H1 (cell line): ENCODE results near the gene SGMS2. TPM values are rescaled to one million over a fixed set of nuclear protein-coding genes. Genes with fewer than 3 reads are reported as not detected.

ENCODE experiments used
- CTCF ChIA-PET: fragments of 300-600 bp; sonication (Branson Sonifier 250); formaldehyde crosslinking; loops from one replicate; lab custom pipeline; 2021; ENCODE audit not compliant: partially characterized antibody; lab: Charles Lee
- POLR2A ChIA-PET: fragments of 300-600 bp; sonication (Branson Sonifier 250); formaldehyde crosslinking; loops from one replicate; lab custom pipeline; 2021; ENCODE audit warnings: inconsistent platforms; ENCODE audit not compliant: partially characterized antibody; lab: Charles Lee
- DNase-seq, 2 experiments: peaks; one replicate each; pipeline versions ENCODE4 v3.0.0 to v3.0.0-alpha.2; 2010 to 2022; ENCODE audit warnings: low spot score in 2 of 2, low read depth in 1 of 2, mixed read lengths in 1 of 2
- FAIRE-seq: peaks from 2 replicates; lab custom pipeline; 2011; peaks lifted over from hg19 to GRCh38; lab: Jason Lieb, UNC
- H2AFZ ChIP-seq: 2 replicates; pipeline ENCODE4 v1.8.1; 2012; ENCODE audit warnings: low read length, inconsistent platforms
- H2AK5ac ChIP-seq: 2 replicates; pipeline ENCODE4 v1.6.1; 2013; ENCODE audit warnings: low read depth, low read length
- H2BK120ac ChIP-seq: replicated peaks from 2 replicates; pipeline ENCODE3; 2013; ENCODE audit warnings: low read depth, low read length, inconsistent platforms
- H2BK12ac ChIP-seq: 2 replicates; pipeline ENCODE4 v1.6.1; 2013; ENCODE audit warnings: low read depth, low read length
- H2BK15ac ChIP-seq: 2 replicates; pipeline ENCODE4 v1.6.1; 2013; ENCODE audit warnings: low read length
- H2BK20ac ChIP-seq: 2 replicates; pipeline ENCODE4 v1.6.1; 2013; ENCODE audit warnings: low read length
- H2BK5ac ChIP-seq: 2 replicates; pipeline ENCODE4 v1.6.1; 2013; ENCODE audit warnings: low read depth, low read length
- H3K14ac ChIP-seq: 2 replicates; pipeline ENCODE4 v1.6.1; 2013; ENCODE audit warnings: inconsistent platforms; ENCODE audit not compliant: insufficient read length
- H3K18ac ChIP-seq: 2 replicates; pipeline ENCODE4 v1.6.1; 2013; ENCODE audit warnings: low read length; ENCODE audit errors: extremely low read depth
- H3K23ac ChIP-seq: 2 replicates; pipeline ENCODE4 v1.6.1; 2013; ENCODE audit warnings: inconsistent platforms; ENCODE audit not compliant: insufficient read length
- H3K23me2 ChIP-seq: 2 replicates; pipeline ENCODE4 v1.6.1; 2013; ENCODE audit warnings: low read depth, low read length
- H3K27ac ChIP-seq: 2 replicates; pipeline ENCODE4 v1.6.1; 2011; ENCODE audit warnings: low read depth, low read length, inconsistent platforms
- H3K27me3 ChIP-seq, 4 experiments: replicated peaks in 1 of 4; 1 replicate in 1 of 4; 2 replicates in 3 of 4; pipeline versions ENCODE4 v1.6.1 to v1.8.1; 2011 to 2013; ENCODE audit warnings: low read length in 3 of 4, mild to moderate bottlenecking in 3 of 4, inconsistent platforms in 2 of 4, mixed read lengths in 2 of 4, moderate library complexity in 1 of 4; ENCODE audit not compliant: control insufficient read depth in 3 of 4, insufficient read depth in 3 of 4; ENCODE audit errors: extremely low read depth in 1 of 4
- H3K36me3 ChIP-seq, 4 experiments: 2 replicates each; pipeline versions ENCODE4 v1.6.1 to v1.8.1; 2011 to 2013; ENCODE audit warnings: mild to moderate bottlenecking in 4 of 4, low read length in 3 of 4, moderate library complexity in 2 of 4, control low read depth in 1 of 4, inconsistent platforms in 1 of 4; ENCODE audit not compliant: insufficient read depth in 4 of 4, control insufficient read depth in 2 of 4
- H3K4ac ChIP-seq: replicated peaks from 2 replicates; pipeline ENCODE3; 2013; ENCODE audit warnings: low read length, low read depth, mixed read lengths, inconsistent platforms; ENCODE audit not compliant: insufficient read length
- H3K4me1 ChIP-seq, 4 experiments: replicated peaks in 1 of 4; 1 replicate in 1 of 4; 2 replicates in 3 of 4; pipeline versions ENCODE4 v1.6.1 to v1.8.1; 2011 to 2013; ENCODE audit warnings: low read length in 3 of 4, inconsistent platforms in 2 of 4, mixed read lengths in 1 of 4; ENCODE audit not compliant: insufficient read depth in 4 of 4, control insufficient read depth in 3 of 4
- H3K4me2 ChIP-seq, 2 experiments: 2 replicates each; pipeline versions ENCODE4 v1.6.1 to v1.8.1; 2011 to 2013; ENCODE audit warnings: low read depth in 2 of 2, low read length in 2 of 2, control low read depth in 1 of 2, inconsistent platforms in 1 of 2, mild to moderate bottlenecking in 1 of 2; ENCODE audit not compliant: insufficient read depth in 1 of 2
- H3K4me3 ChIP-seq, 4 experiments: fragments of 200-600, 300-600 bp in 1 of 4; sonication (generic), shearing (Covaris generic), sonication (Bioruptor Twin) in 1 of 4; 2 replicates each; pipeline versions ENCODE4 v1.5.1 to v1.8.1; 2011 to 2016; ENCODE audit warnings: low read length in 4 of 4, low read depth in 3 of 4, control low read depth in 2 of 4, inconsistent platforms in 2 of 4, mild to moderate bottlenecking in 2 of 4, mixed read lengths in 1 of 4, moderate library complexity in 1 of 4; ENCODE audit not compliant: insufficient read depth in 2 of 4; ENCODE audit errors: extremely low read depth in 1 of 4
- H3K56ac ChIP-seq: replicated peaks from 2 replicates; pipeline ENCODE3; 2013; ENCODE audit warnings: low read depth, mild to moderate bottlenecking, mixed read lengths, low read length, inconsistent platforms; ENCODE audit not compliant: insufficient read length
- H3K79me1 ChIP-seq: 2 replicates; pipeline ENCODE4 v1.6.1; 2013; ENCODE audit warnings: low read depth, low read length, control low read depth
- H3K79me2 ChIP-seq, 2 experiments: 2 replicates each; pipeline versions ENCODE4 v1.6.1 to v1.8.1; 2012 to 2013; ENCODE audit warnings: low read length in 2 of 2, mild to moderate bottlenecking in 2 of 2, inconsistent platforms in 1 of 2; ENCODE audit not compliant: insufficient read depth in 2 of 2, control insufficient read depth in 1 of 2
- H3K9ac ChIP-seq, 4 experiments: replicated peaks in 1 of 4; 1 replicate in 1 of 4; 2 replicates in 3 of 4; pipeline versions ENCODE4 v1.6.1 to v1.8.1; 2011 to 2013; ENCODE audit warnings: low read depth in 3 of 4, low read length in 3 of 4, control low read depth in 2 of 4, mild to moderate bottlenecking in 2 of 4, moderate library complexity in 2 of 4, inconsistent platforms in 1 of 4; ENCODE audit errors: extremely low read depth in 1 of 4
- H3K9me3 ChIP-seq, 2 experiments: 2 replicates each; pipeline versions ENCODE4 v1.6.1 to v1.8.1; 2012 to 2013; ENCODE audit warnings: mild to moderate bottlenecking in 2 of 2, moderate library complexity in 2 of 2, control low read depth in 1 of 2, inconsistent platforms in 1 of 2, low read depth in 1 of 2, low read length in 1 of 2, mixed read lengths in 1 of 2; ENCODE audit not compliant: insufficient read depth in 2 of 2
- H4K20me1 ChIP-seq, 2 experiments: replicated peaks in 1 of 2; 2 replicates each; pipeline versions ENCODE3 to v1.8.1; 2011 to 2013; ENCODE audit warnings: inconsistent platforms in 2 of 2, low read length in 2 of 2, mild to moderate bottlenecking in 1 of 2; ENCODE audit not compliant: insufficient read depth in 2 of 2, control insufficient read depth in 1 of 2
- H4K5ac ChIP-seq: 2 replicates; pipeline ENCODE4 v1.6.1; 2013; ENCODE audit warnings: low read length, low read depth, mixed read lengths, inconsistent platforms; ENCODE audit not compliant: insufficient read length
- H4K8ac ChIP-seq: 2 replicates; pipeline ENCODE4 v1.8.0; 2013; ENCODE audit warnings: mild to moderate bottlenecking, moderate library complexity, low read length, inconsistent platforms; ENCODE audit not compliant: insufficient read depth; ENCODE audit errors: extremely low read depth
- H4K91ac ChIP-seq: replicated peaks from 2 replicates; pipeline ENCODE3; 2013; ENCODE audit warnings: low read length, mixed read lengths, inconsistent platforms; ENCODE audit not compliant: insufficient read length
- BCL11A ChIP-seq, 2 experiments: IDR thresholded peaks; one replicate each; pipeline ENCODE4 v1.6.1; 2011; ENCODE audit warnings: low read depth in 2 of 2, low read length in 2 of 2, mild to moderate bottlenecking in 2 of 2
- WGBS, 2 experiments: shearing (Covaris generic) in 1 of 2; methylation state at CpG; one replicate each; pipeline versions ENCODE4 v1.1.6 to v1.1.7; 2013 to 2015; ENCODE audit warnings: low lambda C conversion rate in 2 of 2, mixed read lengths in 2 of 2, inconsistent platforms in 1 of 2, low coverage in 1 of 2, missing lambda C conversion rate in 1 of 2; ENCODE audit not compliant: insufficient replicate concordance in 2 of 2, insufficient coverage in 1 of 2, insufficient read length in 1 of 2; ENCODE audit errors: extremely low coverage in 1 of 2, missing lambda C conversion rate in 1 of 2; 5-methylcytosine and 5-hydroxymethylcytosine counted together
- polyA plus RNA-seq, 7 experiments: library from polyadenylated mRNA; depleted of rRNA in 3 of 7; stranded (reverse) in 5 of 7; unstranded in 2 of 7; fragments of >200 nt in 5 of 7; fragments of 200-250 nt in 2 of 7; gene quantifications; 1 replicate in 5 of 7; 2 replicates in 1 of 7; 4 replicates in 1 of 7; pipeline versions ENCODE4 v1.2.1 to v1.2.3, GENCODE V29; 2011 to 2013; ENCODE audit warnings: missing spikeins in 2 of 7, mixed read lengths in 2 of 7
- total RNA-seq: library from RNA; stranded (reverse); fragmentation: NEBNext Ultra II Directional; extraction: Animal tissue kit (Norgen Biotek cat#: 25700); gene quantifications from 2 replicates; pipeline ENCODE4 v1.2.1, GENCODE V29; 2021

Gene SGMS2
- total and polyA plus RNA-seq, 2 of the 8 experiments (the other 6 are each of a cell fraction or from before 2014, with no cell fraction given), result 0.04 to 1.3 TPM

GRCh38 chr4:107856901-107857300 lies 32.2 kb downstream of the SGMS2 start:
- no peak overlapping the region for H2AK5ac ChIP-seq
- H2BK120ac ChIP-seq, result no peak overlapping the region
- no peak overlapping the region for H3K4me3 ChIP-seq
- H2BK15ac ChIP-seq, result no peak overlapping the region
- H4K5ac ChIP-seq, result no peak overlapping the region
- H3K27me3 ChIP-seq, result no peaks in the 10 kb centered on the region
- H3K79me1 ChIP-seq, result no peaks in the 10 kb centered on the region
- H3K27ac ChIP-seq, result no peak overlapping the region
- no peak overlapping the region for H3K9ac ChIP-seq
- no peak overlapping the region for H2BK20ac ChIP-seq
- CTCF ChIA-PET, result no interaction called here
- H3K18ac ChIP-seq, result no peak overlapping the region
- H3K4me1 ChIP-seq, result peaks cover 0 to 2% (median 0%) of the 10 kb centered on the region in 4 experiments; a peak in 1 of 7 replicates
- no peaks in the 10 kb centered on the region for H3K9me3 ChIP-seq
- FAIRE-seq (no peak), DNase-seq (no peak)
- no peak overlapping the region for H4K91ac ChIP-seq
- H2AFZ ChIP-seq, result no peak overlapping the region
- POLR2A ChIA-PET, result no interaction called here
- no peak overlapping the region for H3K4ac ChIP-seq
- no peak for TF ChIP-seq BCL11A (IDR thresholded peaks at IDR 0.05; ENCODE audit: low read depth in 2 of 2, low read length in 2 of 2)
- no peaks in the 10 kb centered on the region for H4K20me1 ChIP-seq
- no peak overlapping the region for H3K23ac ChIP-seq
- no peak overlapping the region for H2BK5ac ChIP-seq
- no peak overlapping the region for H4K8ac ChIP-seq
- H3K36me3 ChIP-seq, result no peaks in the 10 kb centered on the region
- no peak overlapping the region for H3K14ac ChIP-seq
- no peaks in the 10 kb centered on the region; the same call in 1 of the 2 replicates for H3K23me2 ChIP-seq
- no peak overlapping the region for H2BK12ac ChIP-seq
- no peak overlapping the region for H3K56ac ChIP-seq
- H3K79me2 ChIP-seq, result no peaks in the 10 kb centered on the region
- H3K4me2 ChIP-seq, result no peak overlapping the region
- 78% methylated on average over 1 of the region's 1 CpG; no CpG with 5 or more reads in 1 of the 2 experiments for WGBS, 2 experiments
